GM12892 (cell line): ENCODE results near the gene VSTM4.

Source experiments
- POLR2A ChIP-seq: IDR thresholded peaks from 2 replicates; pipeline ENCODE4 v1.6.1; 2011; ENCODE audit warnings: low read depth, low read length, control low read depth
- POLR2AphosphoS5 ChIP-seq: IDR thresholded peaks from 2 replicates; pipeline ENCODE4 v1.6.1; 2011; ENCODE audit warnings: low read depth, low read length, control low read depth

DNA sequence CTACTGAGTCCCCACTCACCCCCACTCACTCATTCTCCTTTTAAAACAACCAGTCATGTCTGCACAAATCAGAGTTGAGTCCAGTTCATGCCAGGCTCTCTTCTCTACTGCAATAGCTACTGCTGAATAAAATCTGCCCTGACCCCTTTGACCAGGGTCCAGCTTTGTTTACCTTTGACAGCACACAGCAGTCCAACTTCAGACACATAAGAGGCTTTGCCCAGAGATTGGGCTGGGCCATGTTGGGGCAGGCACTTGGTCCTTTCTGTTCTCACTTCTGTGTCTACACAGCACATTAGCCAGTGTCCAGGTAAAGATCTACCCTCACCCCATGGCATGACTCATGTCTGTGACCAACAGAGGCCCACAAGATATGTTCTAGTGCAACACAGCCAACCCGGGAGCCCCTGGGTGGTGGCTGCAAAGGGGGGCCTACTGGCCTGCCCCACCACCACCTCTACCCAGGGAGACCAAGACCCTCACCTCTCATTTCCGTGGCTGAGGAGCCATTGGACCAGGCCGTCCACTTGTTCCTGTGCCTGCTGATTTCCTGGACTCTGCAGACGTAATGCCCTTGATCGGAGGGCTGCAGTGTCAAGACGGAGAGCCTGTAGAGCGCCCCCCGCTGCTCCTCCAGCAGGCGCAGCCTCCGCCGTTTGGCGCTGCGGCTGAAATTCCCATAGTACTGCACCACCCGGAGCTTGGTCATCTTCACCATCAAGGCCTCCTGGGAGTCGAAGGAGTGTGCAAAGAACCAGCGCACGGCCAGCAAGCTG, 8.0 kb downstream of the VSTM4 start:
- TF ChIP-seq POLR2AphosphoS5 (no peak), POLR2A (no peak)
